Measurements from ENCODE around the gene MEX3A. TPM values are rescaled to one million over a fixed set of nuclear protein-coding genes. Genes with fewer than 3 reads are reported as not detected.

The MEX3A gene
- total RNA-seq, 1 donor from 2014 or later = 37.6 TPM

DNA sequence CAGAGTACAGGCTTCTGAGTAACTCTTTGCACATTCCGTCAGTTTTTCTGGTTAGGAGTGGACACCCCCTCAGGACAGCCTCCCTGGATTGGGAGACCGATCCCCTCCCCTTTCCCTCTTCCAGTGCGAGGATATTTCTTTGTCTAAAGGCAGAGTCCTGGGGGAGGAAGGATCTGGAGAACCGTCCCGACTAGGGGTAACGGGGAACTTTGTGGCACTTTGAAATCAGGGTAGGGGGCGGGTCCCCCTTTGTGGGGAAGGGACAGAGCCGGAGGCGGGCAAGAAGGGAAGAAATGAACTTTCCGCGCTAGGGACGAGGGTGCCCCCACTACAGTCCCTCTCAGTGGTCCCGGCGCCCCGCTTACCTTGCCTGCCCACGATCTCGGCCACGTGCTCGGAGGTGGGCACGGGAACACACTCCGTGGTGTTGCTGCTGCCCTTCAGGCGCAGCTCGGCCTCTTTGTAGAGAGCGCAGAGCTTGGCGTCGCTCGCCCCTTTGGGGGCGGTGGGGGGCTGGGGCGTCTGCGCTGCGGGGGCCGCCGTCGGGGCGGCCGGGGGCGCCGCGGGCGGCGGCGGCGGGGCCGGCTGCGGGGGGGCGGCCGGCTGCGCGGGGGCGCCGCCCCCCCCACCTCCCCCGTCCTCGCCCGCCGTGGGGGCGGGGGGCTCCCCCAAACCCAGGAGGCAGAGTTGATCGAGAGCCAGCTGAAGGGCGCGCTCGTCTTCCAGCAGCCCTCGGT lies 917 bp downstream of the MEX3A start:
- Mint-ChIP-seq H3K36me3 (ENCODE audit: low read depth, unreplicated experiment) (peaks cover 16% of the 10 kb centered on the region), H3K9me3 (ENCODE audit: unreplicated experiment) (no peaks in the 10 kb centered on the region), H3K4me3 (ENCODE audit: unreplicated experiment) (peak overlapping the region; percentile 97), H3K27ac (ENCODE audit: unreplicated experiment) (peak overlapping the region; percentile 77), H3K27me3 (ENCODE audit: low read depth, unreplicated experiment) (no peaks in the 10 kb centered on the region), H3K4me1 (ENCODE audit: low read depth, unreplicated experiment) (peaks cover 39% of the 10 kb centered on the region)
- peak overlapping the region; percentile 94 for H3K4me2 ChIP-seq (ENCODE audit: low read length)
- H3K4me1 ChIP-seq (ENCODE audit: insufficient read depth, low read length) = peaks cover 40% of the 10 kb centered on the region
- H3K4me3 ChIP-seq (ENCODE audit: insufficient read depth, low read depth, low read length) = peak overlapping the region; percentile 91
- peaks cover 75% of the 10 kb centered on the region for H4K20me1 ChIP-seq (ENCODE audit: insufficient read depth, low read length)
- no peak for FAIRE-seq
- no peaks in the 10 kb centered on the region for H3K27me3 ChIP-seq (ENCODE audit: insufficient read depth, low read length)
- no peaks in the 10 kb centered on the region for H3K9me3 ChIP-seq (ENCODE audit: insufficient read depth, low read depth, low read length)
- no peak for DNase-seq (ENCODE audit: low read depth)
- H3K36me3 ChIP-seq (ENCODE audit: insufficient read depth, low read length) = peaks cover 2% of the 10 kb centered on the region
- H3K79me2 ChIP-seq (ENCODE audit: insufficient read depth, low read length) = peaks cover 86% of the 10 kb centered on the region
- H2AFZ ChIP-seq (ENCODE audit: low read depth, low read length) = peak overlapping the region; percentile 45
- TF ChIP-seq, protein P1, sequence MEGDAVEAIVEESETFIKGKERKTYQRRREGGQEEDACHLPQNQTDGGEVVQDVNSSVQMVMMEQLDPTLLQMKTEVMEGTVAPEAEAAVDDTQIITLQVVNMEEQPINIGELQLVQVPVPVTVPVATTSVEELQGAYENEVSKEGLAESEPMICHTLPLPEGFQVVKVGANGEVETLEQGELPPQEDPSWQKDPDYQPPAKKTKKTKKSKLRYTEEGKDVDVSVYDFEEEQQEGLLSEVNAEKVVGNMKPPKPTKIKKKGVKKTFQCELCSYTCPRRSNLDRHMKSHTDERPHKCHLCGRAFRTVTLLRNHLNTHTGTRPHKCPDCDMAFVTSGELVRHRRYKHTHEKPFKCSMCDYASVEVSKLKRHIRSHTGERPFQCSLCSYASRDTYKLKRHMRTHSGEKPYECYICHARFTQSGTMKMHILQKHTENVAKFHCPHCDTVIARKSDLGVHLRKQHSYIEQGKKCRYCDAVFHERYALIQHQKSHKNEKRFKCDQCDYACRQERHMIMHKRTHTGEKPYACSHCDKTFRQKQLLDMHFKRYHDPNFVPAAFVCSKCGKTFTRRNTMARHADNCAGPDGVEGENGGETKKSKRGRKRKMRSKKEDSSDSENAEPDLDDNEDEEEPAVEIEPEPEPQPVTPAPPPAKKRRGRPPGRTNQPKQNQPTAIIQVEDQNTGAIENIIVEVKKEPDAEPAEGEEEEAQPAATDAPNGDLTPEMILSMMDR (IDR thresholded peaks at IDR 0.05; ENCODE audit: insufficient read depth, low read depth, low read length) = no peak
- no peak for TF ChIP-seq EZH2 (IDR thresholded peaks at IDR 0.05; ENCODE audit: insufficient read depth, low read length)
- peak overlapping the region; percentile 94 for H3K9ac ChIP-seq (ENCODE audit: low read length)
- H3K27ac ChIP-seq (ENCODE audit: low read depth, low read length) = peak overlapping the region; percentile 57

DNA sequence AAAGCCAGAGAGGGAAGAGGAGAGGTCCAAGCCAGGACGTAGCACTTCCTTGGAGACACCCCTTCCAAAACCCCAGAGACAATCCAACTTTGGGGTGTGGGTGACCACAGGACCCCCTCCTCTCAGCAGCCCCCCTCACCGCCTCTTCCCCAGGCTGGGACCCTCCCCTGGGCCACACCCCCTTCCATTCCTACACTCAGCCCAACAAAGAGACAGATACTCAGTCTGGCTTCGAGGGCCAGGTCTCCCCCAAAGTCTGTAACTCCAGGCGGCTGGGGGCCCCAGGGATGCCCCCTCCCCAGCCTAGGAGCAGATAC lies 1.4 kb downstream of the MEX3A start:
- H3K9me3 Mint-ChIP-seq (ENCODE audit: unreplicated experiment) = no peaks in the 10 kb centered on the region
- Histone ChIP-seq H3K27me3 (ENCODE audit: insufficient read depth, low read length) (no peaks in the 10 kb centered on the region), H3K79me2 (ENCODE audit: insufficient read depth, low read length) (peaks cover 91% of the 10 kb centered on the region), H3K9me3 (ENCODE audit: insufficient read depth, low read depth, low read length) (no peaks in the 10 kb centered on the region), H3K9ac (ENCODE audit: low read length) (peak overlapping the region; percentile 94), H3K27ac (ENCODE audit: low read depth, low read length) (peak overlapping the region; percentile 57), H4K20me1 (ENCODE audit: insufficient read depth, low read length) (peaks cover 75% of the 10 kb centered on the region), H3K4me2 (ENCODE audit: low read length) (peak overlapping the region; percentile 94), H3K4me3 (ENCODE audit: insufficient read depth, low read depth, low read length) (peak overlapping the region; percentile 91), H3K36me3 (ENCODE audit: insufficient read depth, low read length) (peaks cover 2% of the 10 kb centered on the region), H2AFZ (ENCODE audit: low read depth, low read length) (peak overlapping the region; percentile 45), H3K4me1 (ENCODE audit: insufficient read depth, low read length) (peaks cover 37% of the 10 kb centered on the region)
- DNase-seq (ENCODE audit: low read depth) (no peak), FAIRE-seq (no peak)
- TF ChIP-seq, protein P1 (IDR thresholded peaks at IDR 0.05; ENCODE audit: insufficient read depth, low read depth, low read length) = no peak
- no peak for TF ChIP-seq EZH2 (IDR thresholded peaks at IDR 0.05; ENCODE audit: insufficient read depth, low read length)
- H3K27ac Mint-ChIP-seq (ENCODE audit: unreplicated experiment) = peak overlapping the region; percentile 77
- H3K4me1 Mint-ChIP-seq (ENCODE audit: low read depth, unreplicated experiment) = peaks cover 37% of the 10 kb centered on the region
- H3K36me3 Mint-ChIP-seq (ENCODE audit: low read depth, unreplicated experiment) = peaks cover 14% of the 10 kb centered on the region
- no peaks in the 10 kb centered on the region for H3K27me3 Mint-ChIP-seq (ENCODE audit: low read depth, unreplicated experiment)
- H3K4me3 Mint-ChIP-seq (ENCODE audit: unreplicated experiment) = peak overlapping the region; percentile 97

DNA sequence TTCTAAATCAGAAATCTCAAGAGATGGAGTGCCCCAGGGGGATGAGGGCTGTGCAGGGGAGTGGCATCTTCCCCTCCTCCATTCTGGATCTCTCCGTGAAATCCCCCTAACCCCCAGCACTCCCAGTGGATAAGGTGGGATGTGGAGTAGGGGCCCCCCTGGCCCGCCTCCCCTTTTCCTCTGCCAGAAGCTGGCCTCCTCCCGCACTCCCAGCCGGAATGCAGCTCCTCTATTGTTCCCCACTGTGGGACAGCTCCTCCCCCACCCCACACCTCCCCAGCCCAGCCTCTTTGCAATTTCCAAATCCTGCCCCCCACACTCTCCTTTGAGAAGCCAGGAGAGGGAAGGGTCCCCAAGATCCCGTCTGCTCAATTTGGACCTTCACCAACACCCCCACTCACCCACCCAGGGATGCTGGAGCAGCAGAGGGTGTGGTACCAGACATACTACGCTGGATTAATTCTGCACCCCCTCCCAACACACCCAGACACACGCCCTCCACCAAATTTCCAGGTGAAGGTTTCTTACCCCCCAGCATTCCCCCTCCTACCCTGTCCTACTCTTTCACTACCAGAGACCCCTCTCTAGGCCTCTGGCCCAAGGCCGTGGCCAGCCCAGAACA lies 1.9 kb downstream of the MEX3A start:
- H3K79me2 ChIP-seq (ENCODE audit: insufficient read depth, low read length) = peaks cover 93% of the 10 kb centered on the region
- peak overlapping the region; percentile 91 for H3K4me3 ChIP-seq (ENCODE audit: insufficient read depth, low read depth, low read length)
- DNase-seq (ENCODE audit: low read depth) (no peak), FAIRE-seq (no peak)
- H3K27me3 ChIP-seq (ENCODE audit: insufficient read depth, low read length) = no peaks in the 10 kb centered on the region
- no peak for TF ChIP-seq EZH2 (IDR thresholded peaks at IDR 0.05; ENCODE audit: insufficient read depth, low read length)
- TF ChIP-seq, protein P1 (IDR thresholded peaks at IDR 0.05; ENCODE audit: insufficient read depth, low read depth, low read length) = no peak
- H3K4me2 ChIP-seq (ENCODE audit: low read length) = peak overlapping the region; percentile 94
- no peaks in the 10 kb centered on the region for H3K9me3 ChIP-seq (ENCODE audit: insufficient read depth, low read depth, low read length)
- no peaks in the 10 kb centered on the region for H3K27me3 Mint-ChIP-seq (ENCODE audit: low read depth, unreplicated experiment)
- H3K9ac ChIP-seq (ENCODE audit: low read length) = peak overlapping the region; percentile 94
- H4K20me1 ChIP-seq (ENCODE audit: insufficient read depth, low read length) = peaks cover 75% of the 10 kb centered on the region
- H2AFZ ChIP-seq (ENCODE audit: low read depth, low read length) = no peak overlapping the region
- H3K4me3 Mint-ChIP-seq (ENCODE audit: unreplicated experiment) = peak overlapping the region; percentile 97
- peaks cover 17% of the 10 kb centered on the region for H3K36me3 Mint-ChIP-seq (ENCODE audit: low read depth, unreplicated experiment)
- peaks cover 2% of the 10 kb centered on the region for H3K36me3 ChIP-seq (ENCODE audit: insufficient read depth, low read length)
- peak overlapping the region; percentile 77 for H3K27ac Mint-ChIP-seq (ENCODE audit: unreplicated experiment)
- peaks cover 37% of the 10 kb centered on the region for H3K4me1 ChIP-seq (ENCODE audit: insufficient read depth, low read length)
- peaks cover 40% of the 10 kb centered on the region for H3K4me1 Mint-ChIP-seq (ENCODE audit: low read depth, unreplicated experiment)
- H3K9me3 Mint-ChIP-seq (ENCODE audit: unreplicated experiment) = no peaks in the 10 kb centered on the region
- peak overlapping the region; percentile 57 for H3K27ac ChIP-seq (ENCODE audit: low read depth, low read length)

All from astrocyte (in vitro differentiated cells and primary cell).